ENCODE measurements around the gene PHC2. TPM values are rescaled to one million over a fixed set of nuclear protein-coding genes. Genes with fewer than 3 reads are reported as not detected.

PHC2 gene
- polyA plus RNA-seq, 10 donors: 63.4 to 73.7 (median 67.6) TPM

- no peak for DNase-seq
Measured at GRCh38 chr1:33425900-33426299, 5.0 kb downstream of the PHC2 start.

GRCh38 chr1:33424610-33425009 is 6.3 kb downstream of the PHC2 start:
- DNase-seq: no peak

GRCh38 chr1:33424205-33424604 is 6.7 kb downstream of the PHC2 start:
- no peak for DNase-seq

- no peak for DNase-seq
Measured at GRCh38 chr1:33420870-33421775, 9.8 kb downstream of the PHC2 start.

DNA sequence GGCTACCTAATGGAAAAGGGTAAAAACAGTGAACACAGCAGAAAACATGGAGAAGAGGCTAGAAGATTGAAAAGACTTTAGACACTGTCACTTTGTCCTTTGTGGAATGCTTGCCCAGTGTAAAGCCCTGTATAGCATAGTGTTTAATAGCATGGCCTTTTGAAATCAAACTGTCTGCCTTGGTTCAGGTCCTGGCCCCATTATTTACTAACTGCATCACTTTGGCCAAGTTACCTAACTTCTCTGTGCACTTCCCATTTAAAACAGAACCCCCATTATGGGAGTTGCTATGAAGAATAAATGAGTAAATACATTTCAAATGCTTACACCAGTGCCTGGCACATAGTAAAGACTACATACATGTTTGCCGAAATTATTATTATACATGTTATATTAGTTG is 12.1 kb downstream of the PHC2 start:
- DNase-seq: no peak

GRCh38 chr1:33414879-33415278 is 16.0 kb downstream of the PHC2 start:
- DNase-seq: no peak

GRCh38 chr1:33410091-33410701 is 20.7 kb downstream of the PHC2 start:
- peak; percentile 60 to 92 (median 76) for DNase-seq

GRCh38 chr1:33408093-33408436 is 22.8 kb downstream of the PHC2 start:
- DNase-seq: no peak

GRCh38 chr1:33407352-33408092 is 23.4 kb downstream of the PHC2 start:
- DNase-seq: no peak

GRCh38 chr1:33402206-33402605 is 28.7 kb downstream of the PHC2 start:
- DNase-seq: no peak

DNA sequence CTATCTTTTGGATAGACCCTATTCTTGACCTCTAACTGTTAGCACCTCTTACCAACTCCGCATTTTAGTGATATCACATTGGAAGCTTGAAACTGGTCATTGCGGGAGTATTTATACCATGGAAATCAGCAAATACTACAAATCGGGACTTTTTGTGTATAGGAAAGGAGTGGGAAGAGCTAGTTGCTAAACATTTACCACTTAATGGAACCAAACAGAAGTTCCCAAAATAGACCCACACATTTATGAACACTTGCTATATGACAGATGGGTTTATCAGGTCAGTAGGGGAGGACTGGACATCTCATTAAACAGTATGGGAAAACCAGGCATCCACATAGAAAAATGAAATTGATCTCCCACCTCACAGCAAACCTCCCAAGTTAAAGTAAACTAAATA is 29.4 kb downstream of the PHC2 start:
- no peak for DNase-seq

DNA sequence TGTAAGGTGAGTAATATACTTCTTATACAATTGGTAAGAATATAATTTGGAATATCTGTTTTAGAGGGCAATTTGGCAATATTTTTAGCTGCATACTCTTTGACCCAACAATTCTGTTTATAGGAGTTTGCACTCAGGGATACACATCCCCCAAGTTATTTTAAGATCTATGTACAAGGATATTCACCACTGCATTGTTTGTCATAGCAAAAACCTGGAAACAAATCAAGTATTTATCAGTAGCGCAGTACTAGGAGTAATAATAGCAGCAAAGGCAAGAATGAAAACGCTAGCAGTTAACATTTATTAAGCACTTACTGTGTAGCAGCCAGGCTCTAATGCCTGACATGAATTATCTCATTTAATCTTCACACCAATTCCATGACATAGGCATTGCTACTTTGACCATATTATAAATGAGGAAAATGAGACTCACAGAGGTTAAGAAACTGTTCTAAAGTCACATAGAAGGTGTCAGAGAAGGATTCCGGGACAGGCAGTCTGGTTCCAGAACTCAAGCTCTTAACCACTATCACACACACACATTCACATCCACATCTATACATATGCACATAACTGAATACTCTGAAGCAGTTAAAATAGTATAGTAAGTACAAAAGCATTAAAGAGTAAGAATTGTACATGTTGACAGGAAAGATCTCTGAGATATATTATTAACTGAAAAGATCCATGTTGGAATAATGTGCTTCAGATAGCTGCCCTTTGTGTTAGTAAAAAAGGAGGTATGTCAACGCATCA is 30.6 kb downstream of the PHC2 start:
- DNase-seq: no peak

DNA sequence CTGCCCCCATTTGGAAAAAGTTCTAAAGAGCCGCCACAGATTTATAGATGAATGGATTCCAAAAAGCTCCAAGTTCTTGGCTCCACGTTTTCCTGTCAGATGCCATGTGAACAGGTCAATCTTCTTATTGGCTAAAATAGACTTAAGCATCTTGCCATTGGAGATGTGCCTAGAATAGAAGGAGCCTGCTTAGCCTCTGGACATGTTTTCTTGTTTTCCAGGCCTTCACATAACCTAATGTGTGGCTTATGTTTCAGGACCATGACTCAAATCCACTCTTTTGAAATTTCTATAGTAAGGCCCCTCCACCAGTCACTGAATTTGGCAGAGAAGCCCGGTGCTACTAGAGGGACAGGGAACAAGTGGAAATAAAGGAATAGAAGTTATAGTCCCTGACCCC is 31.5 kb downstream of the PHC2 start:
- no peak for DNase-seq

DNA sequence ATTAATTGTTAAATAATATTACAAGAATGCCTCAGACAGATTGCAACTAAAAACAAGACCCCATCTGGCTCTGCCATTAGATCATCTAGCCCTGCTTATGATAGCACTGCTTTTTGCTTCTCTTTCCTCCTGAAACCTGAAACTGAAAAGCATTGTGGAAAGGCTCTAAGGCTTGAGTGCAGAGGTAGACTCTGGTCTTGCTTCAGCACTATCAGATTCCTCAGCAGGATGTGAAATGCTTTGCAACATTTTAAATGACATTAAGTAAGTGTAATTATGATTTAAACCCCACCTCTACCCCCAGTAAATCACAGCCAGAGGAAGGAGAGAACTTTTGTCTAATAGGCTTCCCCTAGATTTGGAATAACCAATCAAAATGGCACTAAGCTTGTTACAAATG is 32.9 kb downstream of the PHC2 start:
- no peak for DNase-seq

- DNase-seq: no peak
Measured at GRCh38 chr1:33397125-33397506, 33.8 kb downstream of the PHC2 start.

DNA sequence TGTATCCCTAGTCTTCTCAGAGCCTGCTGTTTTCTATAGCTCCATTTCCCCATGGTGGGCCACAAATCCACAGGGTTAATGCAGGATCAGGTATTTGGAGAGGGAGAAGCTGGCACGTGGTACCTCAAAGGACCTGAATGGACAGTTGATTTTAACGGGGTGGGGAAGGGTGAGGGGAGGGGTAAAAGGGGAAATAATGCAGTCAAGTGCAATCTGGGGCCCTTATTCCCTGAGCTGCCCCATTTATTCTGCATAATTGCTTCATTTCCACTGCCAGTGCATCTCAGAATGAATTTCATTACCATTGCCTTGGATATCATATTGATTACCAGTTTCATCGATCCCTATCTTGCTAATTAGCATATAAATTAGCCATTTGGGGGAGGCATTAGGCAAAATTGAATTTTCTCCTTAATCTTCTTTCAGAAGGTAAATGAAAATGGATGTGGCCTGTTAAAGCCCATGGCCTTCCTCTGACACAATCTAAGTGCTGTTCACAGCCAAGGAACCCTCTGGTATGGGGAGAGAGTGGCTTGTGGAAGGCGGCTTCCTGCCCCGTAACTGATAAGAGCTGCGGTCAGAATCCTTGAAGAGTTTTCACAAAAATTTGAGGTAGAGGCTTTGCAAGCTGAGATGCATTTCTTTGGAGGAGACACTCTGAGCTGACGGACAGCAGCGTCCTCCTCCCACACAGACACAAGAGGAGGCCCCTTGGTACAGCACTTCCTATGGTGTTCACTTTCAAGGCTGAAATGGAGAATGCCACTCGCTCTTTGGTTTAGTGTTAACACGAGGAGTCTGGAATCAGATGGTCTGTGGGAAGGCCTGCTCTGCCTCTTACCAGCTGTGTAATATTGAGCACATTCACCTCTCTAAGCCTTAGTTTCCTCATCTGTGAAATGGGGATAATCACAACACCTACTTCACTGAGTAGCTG is 34.4 kb downstream of the PHC2 start:
- no peak for DNase-seq

DNA sequence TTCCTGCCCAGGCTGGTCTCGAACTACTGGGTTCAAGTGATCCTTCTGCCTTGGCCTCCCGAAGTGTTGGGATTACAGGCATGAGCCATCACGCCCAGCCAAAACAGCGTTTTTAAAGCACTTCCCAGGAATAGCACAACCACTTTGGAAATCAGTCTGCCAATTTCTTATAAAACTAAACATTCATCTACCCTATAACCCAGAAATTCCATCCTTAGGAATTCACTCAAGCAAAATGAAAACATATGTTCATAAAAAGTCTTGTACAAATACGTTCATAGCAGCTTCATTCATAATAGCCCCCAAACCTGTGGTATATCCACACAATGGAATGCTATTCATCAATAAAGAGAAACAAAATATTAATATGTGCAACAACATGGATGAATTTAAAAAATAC is 36.1 kb downstream of the PHC2 start:
- peak in 1 of 3 donors; percentile 32 for DNase-seq

DNA sequence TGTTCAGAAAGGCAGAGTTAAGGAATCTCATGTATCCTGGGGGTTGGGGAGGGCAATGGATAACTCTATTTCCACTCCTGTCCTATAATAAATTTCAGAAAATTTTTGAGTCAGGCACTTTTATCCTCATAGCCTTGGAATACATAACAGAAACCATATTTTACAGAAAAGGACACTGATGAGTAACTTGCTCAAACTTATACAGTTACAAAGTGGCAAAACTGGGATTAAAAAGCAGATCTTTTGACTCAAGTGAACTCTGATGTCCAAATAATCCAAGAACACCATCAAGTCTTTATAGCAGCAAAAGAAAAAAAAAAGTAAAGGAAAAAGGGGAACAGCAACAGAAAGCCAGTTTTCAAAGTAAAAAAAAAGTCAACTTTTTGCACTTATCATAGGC is 36.9 kb downstream of the PHC2 start:
- DNase-seq: no peak

GRCh38 chr1:33393524-33393923 is 37.4 kb downstream of the PHC2 start:
- no peak for DNase-seq

DNA sequence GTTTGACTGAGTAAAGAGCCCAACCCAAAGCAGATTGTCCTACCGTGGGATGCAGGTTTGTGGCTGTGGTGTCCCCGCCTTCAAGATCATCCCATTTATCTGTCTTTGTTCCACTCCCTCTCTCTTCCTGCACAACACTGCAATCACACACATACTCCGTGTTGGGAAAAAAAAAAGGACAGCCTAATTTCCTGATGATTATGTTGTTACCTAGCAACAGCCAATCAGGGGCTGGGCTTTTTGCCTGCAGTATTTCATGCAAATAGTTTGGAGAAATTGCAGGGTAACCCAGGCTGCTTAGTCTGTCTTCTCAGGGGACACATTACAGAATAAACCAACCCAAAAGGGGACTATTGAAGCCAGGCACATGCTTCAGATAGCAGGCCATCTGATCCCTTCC is 38.3 kb downstream of the PHC2 start:
- DNase-seq: peak; percentile 13 to 46 (median 26)

GRCh38 chr1:33392206-33392605 is 38.7 kb downstream of the PHC2 start:
- no peak for DNase-seq

Measured in muscle of back (tissue), 11 donors.